ENCODE data around the gene GRID2.

DNA sequence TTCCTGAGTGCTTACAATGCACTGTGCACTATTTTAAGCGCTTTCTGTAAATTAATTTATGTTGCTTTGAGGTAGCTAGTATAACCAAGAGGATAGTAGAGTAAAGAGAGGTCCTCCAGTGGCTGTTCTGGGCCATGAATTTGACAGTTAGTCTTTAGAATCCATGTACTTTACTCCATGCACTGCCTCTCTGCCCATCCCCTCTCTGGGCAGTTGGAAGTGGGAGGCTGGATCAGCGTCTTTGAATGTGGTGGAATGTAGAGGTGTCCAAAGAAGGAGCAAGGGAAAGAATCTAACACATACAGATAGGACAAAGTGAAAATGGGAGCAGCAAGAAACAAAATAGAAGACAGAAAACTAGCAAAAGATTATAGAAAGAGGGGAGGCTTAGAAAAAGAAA lies 712.6 kb downstream of the GRID2 start:
- TF ChIP-seq, protein P1, sequence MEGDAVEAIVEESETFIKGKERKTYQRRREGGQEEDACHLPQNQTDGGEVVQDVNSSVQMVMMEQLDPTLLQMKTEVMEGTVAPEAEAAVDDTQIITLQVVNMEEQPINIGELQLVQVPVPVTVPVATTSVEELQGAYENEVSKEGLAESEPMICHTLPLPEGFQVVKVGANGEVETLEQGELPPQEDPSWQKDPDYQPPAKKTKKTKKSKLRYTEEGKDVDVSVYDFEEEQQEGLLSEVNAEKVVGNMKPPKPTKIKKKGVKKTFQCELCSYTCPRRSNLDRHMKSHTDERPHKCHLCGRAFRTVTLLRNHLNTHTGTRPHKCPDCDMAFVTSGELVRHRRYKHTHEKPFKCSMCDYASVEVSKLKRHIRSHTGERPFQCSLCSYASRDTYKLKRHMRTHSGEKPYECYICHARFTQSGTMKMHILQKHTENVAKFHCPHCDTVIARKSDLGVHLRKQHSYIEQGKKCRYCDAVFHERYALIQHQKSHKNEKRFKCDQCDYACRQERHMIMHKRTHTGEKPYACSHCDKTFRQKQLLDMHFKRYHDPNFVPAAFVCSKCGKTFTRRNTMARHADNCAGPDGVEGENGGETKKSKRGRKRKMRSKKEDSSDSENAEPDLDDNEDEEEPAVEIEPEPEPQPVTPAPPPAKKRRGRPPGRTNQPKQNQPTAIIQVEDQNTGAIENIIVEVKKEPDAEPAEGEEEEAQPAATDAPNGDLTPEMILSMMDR (IDR thresholded peaks at IDR 0.05): no peak
- TF ChIP-seq POLR2A (IDR thresholded peaks at IDR 0.05): no peak
